PC-9 (cell line): ENCODE results near the gene RPTOR. TPM values are rescaled to one million over a fixed set of nuclear protein-coding genes. Genes with fewer than 3 reads are reported as not detected.

Experiments
- BruUV-seq: library from RNA; stranded (reverse); fragments of 400-500 nt; replicated peaks from 2 replicates; lab custom pipeline; 2021; lab: Mats Ljungman, UMichigan
- CTCF ChIA-PET: fragments of 300-600 bp; sonication (Branson Sonifier 250); formaldehyde crosslinking; loops from one replicate; lab custom pipeline; 2022; ENCODE audit warnings: antibody characterized with exemption; lab: Charles Lee
- POLR2A ChIA-PET: fragments of 300-600 bp; sonication (Branson Sonifier 250); formaldehyde crosslinking; loops from one replicate; lab custom pipeline; 2022; ENCODE audit warnings: antibody characterized with exemption; ENCODE audit not compliant: unreplicated experiment; lab: Charles Lee
- DNase-seq, 2 experiments: peaks; one replicate each; pipeline versions ENCODE4 v3.0.0 to v3.0.0-alpha.2; 2015 to 2022; ENCODE audit warnings: mixed read lengths in 1 of 2
- H2AFZ ChIP-seq: fragments of 200-600 bp; sonication (generic); 2 replicates; pipeline ENCODE4 v1.8.1; 2017; ENCODE audit warnings: antibody characterized with exemption
- H3F3A ChIP-seq: fragments of 200-600 bp; sonication (generic); 2 replicates; pipeline ENCODE4 v1.8.1; 2017; ENCODE audit warnings: antibody characterized with exemption, mild to moderate bottlenecking, low read depth; ENCODE audit not compliant: insufficient read depth
- H3K27ac ChIP-seq: fragments of 200-600 bp; sonication (generic); 2 replicates; pipeline ENCODE4 v1.6.1; 2016; ENCODE audit warnings: mixed run types
- H3K27me3 ChIP-seq: fragments of 200-600 bp; sonication (generic); 2 replicates; pipeline ENCODE4 v1.6.1; 2016; ENCODE audit warnings: low read depth, mixed run types; ENCODE audit not compliant: insufficient read depth
- H3K36me3 ChIP-seq: fragments of 200-600 bp; sonication (generic); 2 replicates; pipeline ENCODE4 v1.6.1; 2016; ENCODE audit warnings: low read depth, mixed run types
- H3K4me1 ChIP-seq: fragments of 200-600 bp; sonication (generic); replicated peaks from 2 replicates; pipeline ENCODE4 v1.6.1; 2016; ENCODE audit warnings: mixed run types; ENCODE audit not compliant: insufficient read depth
- H3K4me2 ChIP-seq: fragments of 200-600 bp; sonication (generic); 2 replicates; pipeline ENCODE4 v1.6.1; 2017; ENCODE audit warnings: mixed run types
- H3K4me3 ChIP-seq: fragments of 200-600 bp; sonication (generic); 2 replicates; pipeline ENCODE4 v1.6.1; 2016; ENCODE audit warnings: mixed run types
- H3K79me2 ChIP-seq: fragments of 200-600 bp; sonication (generic); 2 replicates; pipeline ENCODE4 v1.6.1; 2017; ENCODE audit warnings: low read depth, mixed run types
- H3K9me2 ChIP-seq: fragments of 200-600 bp; sonication (generic); 2 replicates; pipeline ENCODE4 v1.8.1; 2017; ENCODE audit warnings: mild to moderate bottlenecking; ENCODE audit not compliant: insufficient read depth
- H3K9me3 ChIP-seq: fragments of 200-600 bp; sonication (generic); 2 replicates; pipeline ENCODE4 v1.8.1; 2016; ENCODE audit warnings: low read depth; ENCODE audit not compliant: insufficient read depth
- H4K20me1 ChIP-seq: fragments of 200-600 bp; sonication (generic); 2 replicates; pipeline ENCODE4 v1.8.1; 2017; ENCODE audit not compliant: insufficient read depth
- CTCF ChIP-seq: fragments of 200-600 bp; sonication (generic); conservative IDR thresholded peaks from 2 replicates; pipeline ENCODE4 v1.6.1; 2017; ENCODE audit warnings: mixed run types, antibody characterized with exemption, mild to moderate bottlenecking, moderate library complexity
- EZH2 ChIP-seq: fragments of 200-600 bp; sonication (generic); IDR thresholded peaks from 2 replicates; pipeline ENCODE4 v1.8.0; 2017; ENCODE audit warnings: antibody characterized with exemption, low read depth
- intact Hi-C: fragments of 100-400 bp; cut with micrococcal nuclease; formaldehyde crosslinking; loops from one replicate; pipeline ENCODE4 v1.10.0; 2022; ENCODE audit not compliant: unreplicated experiment
- total RNA-seq: library from RNA; stranded (reverse); gene quantifications from 2 replicates; pipeline ENCODE4 v1.2.3, GENCODE V29; 2021

Gene RPTOR
- total RNA-seq, 1 experiment from 2014 or later, result 50.8 TPM

- ChIA-PET POLR2A (no interaction called here), CTCF (no interaction called here)
- H3K4me2 ChIP-seq, result no peak overlapping the region
- no peaks in the 10 kb centered on the region for H3K36me3 ChIP-seq
- intact Hi-C loops, result no loop called here
- H3K9me3 ChIP-seq, result no peaks in the 10 kb centered on the region
- H3K9me2 ChIP-seq, result no peaks in the 10 kb centered on the region
- BruUV-seq, result no TSS peak
- H4K20me1 ChIP-seq, result 0 out of 2 replicates have a peak, but pooled peaks cover 2% of the 10 kb centered on the region
- no peaks in the 10 kb centered on the region for H3F3A ChIP-seq
- no peaks in the 10 kb centered on the region for H3K27me3 ChIP-seq
- H3K4me1 ChIP-seq, result peaks cover under 1% of the 10 kb centered on the region
- no peak overlapping the region for H3K4me3 ChIP-seq
- TF ChIP-seq EZH2 (no peak), CTCF (no peak)
- H3K79me2 ChIP-seq, result peaks cover 43% of the 10 kb centered on the region; the same call in 1 of the 2 replicates
- no peak overlapping the region for H3K27ac ChIP-seq
- no peak for DNase-seq
- no peak overlapping the region for H2AFZ ChIP-seq
Observed at GRCh38 chr17:80613732-80614071, 69.1 kb downstream of the RPTOR start.

DNA sequence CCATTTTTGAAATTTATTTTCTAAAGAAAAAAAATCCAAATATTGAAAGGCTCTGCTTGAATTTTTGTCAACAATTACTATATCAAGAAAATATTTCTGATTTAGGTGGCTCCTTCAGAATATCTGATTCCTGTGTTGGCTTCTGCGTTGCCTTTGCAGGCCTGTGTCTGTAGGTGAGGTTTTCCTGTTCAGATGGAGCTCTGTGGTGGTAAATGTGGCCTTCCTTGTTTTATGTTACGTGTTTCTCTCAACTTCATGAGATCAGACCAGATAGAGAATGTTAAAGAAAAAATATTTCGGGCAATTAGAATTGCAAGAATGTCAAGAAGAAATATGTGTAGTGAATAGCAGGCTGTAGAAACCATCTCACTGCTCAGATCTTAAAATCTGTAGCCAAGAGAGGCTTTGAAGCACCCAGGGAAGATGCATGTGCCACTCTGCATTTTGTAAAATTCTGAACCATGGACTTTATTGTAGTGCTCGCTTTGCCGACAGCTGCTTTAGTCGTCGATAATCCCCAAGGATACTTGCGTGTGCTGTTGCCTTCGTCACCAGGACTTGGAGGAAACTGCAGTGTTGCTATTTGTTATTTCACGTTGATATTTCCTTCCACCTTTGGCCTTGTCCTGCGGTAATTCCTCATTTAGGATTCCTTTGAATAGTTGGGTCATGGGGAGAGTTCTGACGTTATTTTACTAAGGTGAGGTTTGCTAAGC is 69.9 kb downstream of the RPTOR start:
- Histone ChIP-seq H2AFZ (no peak overlapping the region), H3F3A (peaks cover 6% of the 10 kb centered on the region; the same call in 1 of the 2 replicates), H4K20me1 (0 out of 2 replicates have a peak, but pooled peaks cover 2% of the 10 kb centered on the region), H3K9me2 (no peaks in the 10 kb centered on the region), H3K36me3 (no peaks in the 10 kb centered on the region), H3K27me3 (no peaks in the 10 kb centered on the region), H3K9me3 (no peaks in the 10 kb centered on the region), H3K27ac (no peak overlapping the region), H3K4me1 (peaks cover 8% of the 10 kb centered on the region), H3K79me2 (peaks cover 44% of the 10 kb centered on the region), H3K4me3 (no peak overlapping the region), H3K4me2 (no peak overlapping the region)
- POLR2A ChIA-PET, result no interaction called here
- intact Hi-C loops, result loop anchor here (5.0 kb wide), 1 partner anchor 218 kb away; no protein-coding TSS in a partner anchor
- BruUV-seq, result no TSS peak
- no peak for DNase-seq
- TF ChIP-seq CTCF, result no peak
- CTCF ChIA-PET, result no interaction called here

GRCh38 chr17:80615376-80615775 is 70.7 kb downstream of the RPTOR start:
- no TSS peak for BruUV-seq
- DNase-seq, result no peak
- ChIA-PET POLR2A (no interaction called here), CTCF (interaction anchor here (0.6 kb wide), 1 partner anchor 138 kb away, joined by 3 read pairs; no protein-coding TSS in a partner anchor)
- Histone ChIP-seq H3K27me3 (no peaks in the 10 kb centered on the region), H3K4me3 (no peak overlapping the region), H3K4me2 (no peak overlapping the region), H3K9me2 (no peaks in the 10 kb centered on the region), H3K27ac (no peak overlapping the region), H3K4me1 (peaks cover 16% of the 10 kb centered on the region), H3K9me3 (no peaks in the 10 kb centered on the region), H3K79me2 (peaks cover 46% of the 10 kb centered on the region), H3F3A (peaks cover 14% of the 10 kb centered on the region; the same call in 1 of the 2 replicates), H2AFZ (no peak overlapping the region), H3K36me3 (no peaks in the 10 kb centered on the region), H4K20me1 (0 out of 2 replicates have a peak, but pooled peaks cover 2% of the 10 kb centered on the region)
- intact Hi-C loops, result loop anchor here (5.0 kb wide), 1 partner anchor 217 kb away; no protein-coding TSS in a partner anchor
- TF ChIP-seq CTCF, result no peak
- no peak for TF ChIP-seq EZH2
